G401 (cell line): ENCODE results near the gene FILIP1L. TPM values are rescaled to one million over a fixed set of nuclear protein-coding genes. Genes with fewer than 3 reads are reported as not detected.

Experiments used
- DNase-seq: peaks from one replicate; pipeline ENCODE4 v3.0.0-alpha.2; 2015; ENCODE audit warnings: low spot score
- in situ Hi-C: cut with HindIII; loops from 2 replicates; pipeline ENCODE4 v1.10.0; 2016; ENCODE audit warnings: low sequenced_read_pairs, mixed read lengths
- total RNA-seq: library from RNA; depleted of rRNA; stranded (reverse); fragments of >200 nt; shearing (Covaris generic); gene quantifications from 2 replicates; pipeline ENCODE4 v1.2.3, GENCODE V29; 2014

Gene FILIP1L
- total RNA-seq, 1 experiment from 2014 or later: 3.7 TPM

GRCh38 chr3:100128565-100128964, 14.3 kb upstream of the FILIP1L start:
- in situ Hi-C loops: no loop called here
- DNase-seq: no peak

DNA sequence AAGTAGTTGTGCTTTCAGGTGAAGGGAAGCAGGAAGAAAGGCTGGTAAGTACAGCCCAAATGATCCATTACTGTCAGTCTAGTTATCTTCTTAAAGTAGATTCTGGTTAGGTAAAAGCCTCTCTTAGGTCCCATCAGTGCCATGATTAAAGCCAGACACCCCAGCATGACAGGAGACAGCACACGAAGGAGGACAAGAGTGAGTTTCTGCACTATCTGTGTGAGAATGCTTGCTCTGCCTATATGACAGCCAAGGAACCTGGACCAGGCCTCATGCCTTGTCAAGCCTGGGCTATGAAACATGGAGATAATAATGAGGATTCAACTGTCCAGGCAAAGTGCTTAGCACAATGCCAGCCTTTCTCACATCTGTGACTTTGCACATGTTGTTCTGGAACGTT, 13.5 kb upstream of the FILIP1L start:
- in situ Hi-C loops: no loop called here
- no peak for DNase-seq

DNA sequence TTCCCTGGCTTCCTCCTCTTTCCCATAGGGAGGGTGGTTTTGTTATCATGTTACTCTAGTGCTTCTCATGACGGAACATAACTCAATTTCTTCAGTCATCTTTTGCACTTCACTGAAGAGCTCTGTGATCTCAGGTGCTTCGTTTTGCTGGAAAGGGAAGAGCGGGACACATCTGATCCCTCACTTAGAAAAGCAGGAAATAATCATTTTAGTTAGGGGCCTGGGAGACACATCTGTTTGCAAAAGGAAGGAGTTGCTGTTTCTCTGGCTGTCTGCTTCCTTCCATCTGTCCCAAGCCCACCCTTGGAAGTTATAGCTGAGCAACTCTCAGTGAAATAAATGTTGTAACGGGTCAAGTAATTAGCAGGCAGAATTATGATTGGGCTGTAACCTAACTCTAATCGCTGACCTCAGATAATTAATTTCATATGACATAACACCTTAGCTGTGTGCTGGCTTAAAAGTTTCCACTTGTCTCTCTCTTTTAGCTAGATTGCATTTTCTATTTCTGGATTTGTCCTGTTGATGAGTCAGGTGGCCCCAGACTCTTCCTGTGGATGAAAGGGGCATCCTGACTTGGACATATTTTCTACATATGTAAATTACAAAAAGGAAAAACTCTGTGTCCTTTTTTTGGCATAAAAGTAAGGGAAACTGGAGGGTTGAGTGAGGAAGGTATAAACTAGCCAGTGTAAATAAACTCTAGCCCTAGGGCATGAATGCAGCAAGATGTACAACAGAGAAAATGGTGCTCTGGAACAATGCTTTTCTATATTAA, 11.0 kb upstream of the FILIP1L start:
- in situ Hi-C loops: no loop called here
- DNase-seq: no peak

DNA sequence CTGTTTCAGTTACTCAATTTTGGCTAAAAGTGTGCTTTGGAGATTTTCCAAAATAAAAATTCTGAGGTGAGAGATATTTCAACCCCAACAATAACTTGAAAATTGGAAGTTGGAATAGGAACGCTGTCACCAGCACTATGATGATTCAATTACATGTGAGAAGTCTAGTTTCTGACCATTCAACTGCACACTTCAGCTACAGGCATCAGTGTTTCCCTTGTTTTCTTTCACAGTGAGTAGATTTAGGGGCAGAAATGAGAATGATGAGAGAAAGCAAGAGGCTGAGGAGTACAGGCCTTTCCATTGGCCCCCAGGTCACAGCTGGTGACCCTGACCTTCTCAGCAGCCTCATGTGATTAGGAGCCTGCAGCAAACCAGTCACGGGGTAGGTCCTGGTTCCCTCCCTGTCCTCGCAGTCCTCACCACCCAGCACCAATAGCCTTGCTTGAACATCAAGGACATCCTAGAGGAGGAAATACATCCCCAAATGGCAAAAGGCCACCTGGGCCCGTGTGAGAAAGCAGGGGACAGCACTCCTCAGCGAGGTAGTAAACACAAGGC, 10.0 kb upstream of the FILIP1L start:
- in situ Hi-C loops: no loop called here
- DNase-seq: no peak

GRCh38 chr3:100123112-100123511, 8.8 kb upstream of the FILIP1L start:
- no peak for DNase-seq
- in situ Hi-C loops: no loop called here

GRCh38 chr3:100122321-100122720, 8.0 kb upstream of the FILIP1L start:
- no peak for DNase-seq
- in situ Hi-C loops: no loop called here

GRCh38 chr3:100120693-100121092, 6.4 kb upstream of the FILIP1L start:
- no peak for DNase-seq
- in situ Hi-C loops: no loop called here

DNA sequence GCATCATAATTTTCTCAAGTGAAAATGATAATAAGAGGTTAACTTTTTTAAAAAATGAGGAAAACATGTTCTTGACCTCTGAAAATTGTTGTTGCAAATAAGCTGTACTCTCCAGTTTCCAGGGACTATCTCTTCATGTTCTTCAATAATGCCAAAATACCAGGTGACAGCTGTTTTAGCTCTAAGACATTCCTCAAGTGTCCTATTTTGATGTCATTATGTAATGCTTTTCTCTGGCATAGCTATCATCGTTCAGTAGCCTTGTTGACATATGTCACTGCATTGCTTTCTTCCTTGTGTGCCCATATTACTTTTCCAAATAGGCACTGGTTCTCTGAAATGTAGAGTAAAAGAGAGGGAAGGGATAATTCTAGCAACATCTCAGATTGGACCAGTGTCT, 5.7 kb upstream of the FILIP1L start:
- peak; percentile 73 for DNase-seq
- in situ Hi-C loops: no loop called here

GRCh38 chr3:100117093-100117492, 2.8 kb upstream of the FILIP1L start:
- in situ Hi-C loops: no loop called here
- DNase-seq: no peak

DNA sequence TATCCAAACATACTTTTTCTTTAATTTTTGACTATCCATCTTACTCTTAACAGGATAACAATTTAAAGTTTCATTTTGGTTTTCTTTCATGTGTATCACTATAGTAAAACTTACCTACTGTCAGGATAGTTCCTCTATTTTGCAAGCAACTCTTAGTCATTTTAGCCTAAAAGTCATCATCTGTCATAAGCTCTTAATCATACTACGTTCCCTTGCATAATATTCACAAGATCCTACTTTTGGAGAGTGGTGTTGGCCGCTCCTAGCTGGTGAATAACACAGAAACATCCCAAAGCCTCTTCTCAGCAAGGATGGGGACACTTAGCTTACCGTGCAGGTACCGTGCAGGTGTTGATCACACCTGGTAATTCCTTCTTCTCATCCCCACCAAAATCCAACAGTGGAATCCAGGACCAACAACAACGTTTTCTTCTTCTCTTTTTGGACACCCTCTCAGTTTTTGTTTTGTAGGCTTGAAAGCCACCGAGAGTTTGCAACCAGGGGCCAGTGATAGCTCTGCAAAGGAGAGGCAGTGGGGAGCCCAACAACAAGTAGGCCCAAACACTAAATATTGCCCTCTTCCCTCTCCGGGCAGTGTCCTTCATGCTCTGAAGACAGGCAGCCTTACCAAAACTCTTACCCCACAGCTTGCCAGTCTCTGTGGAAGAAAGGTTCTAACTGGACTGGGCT, 433 bp downstream of the FILIP1L start:
- DNase-seq: no peak
- in situ Hi-C loops: no loop called here

DNA sequence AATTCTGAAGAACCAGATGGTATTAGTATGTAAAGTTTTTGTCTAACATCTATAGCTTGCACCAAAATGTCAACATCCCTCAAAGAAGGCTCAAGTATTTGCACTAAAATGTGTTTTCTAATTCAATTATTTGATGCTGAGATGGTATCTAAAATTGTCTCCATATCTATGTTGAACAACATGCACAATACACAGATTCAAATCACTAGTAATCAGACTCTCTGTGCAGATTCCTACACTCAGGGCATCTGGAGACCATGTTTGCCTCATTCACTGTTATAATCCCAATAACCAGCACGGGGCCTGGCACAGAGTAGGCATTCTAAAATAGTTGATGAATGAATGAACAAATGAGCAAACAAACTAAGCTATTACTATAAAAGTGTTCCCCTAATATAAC, 2.6 kb downstream of the FILIP1L start:
- no peak for DNase-seq
- in situ Hi-C loops: no loop called here

DNA sequence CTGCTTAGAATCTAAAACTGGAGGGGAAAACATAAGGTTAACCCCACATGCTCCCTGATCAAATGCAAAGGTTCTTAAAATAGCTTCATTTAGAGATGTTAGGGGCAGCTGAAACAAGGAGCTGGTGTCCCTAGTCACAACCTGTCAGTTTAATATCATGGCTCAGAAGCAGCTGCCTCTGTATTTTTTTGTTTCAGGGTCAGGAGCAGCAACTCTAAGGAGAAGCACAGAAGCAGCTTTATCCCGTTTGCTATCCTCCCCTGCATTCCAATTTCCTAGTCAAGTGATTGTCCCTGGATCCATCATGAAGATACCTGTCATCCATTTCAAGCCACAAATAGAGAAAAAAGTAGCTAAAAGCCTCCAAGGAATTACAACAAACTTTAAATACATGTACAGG, 4.1 kb downstream of the FILIP1L start:
- in situ Hi-C loops: no loop called here

GRCh38 chr3:100108464-100109079, 5.7 kb downstream of the FILIP1L start:
- DNase-seq: no peak
- in situ Hi-C loops: no loop called here

More for the DNA sequence above, 4.1 kb downstream of the FILIP1L start:
- DNase-seq: no peak

- DNase-seq: no peak
Observed at GRCh38 chr3:100107221-100107814, 7.0 kb downstream of the FILIP1L start.

DNA sequence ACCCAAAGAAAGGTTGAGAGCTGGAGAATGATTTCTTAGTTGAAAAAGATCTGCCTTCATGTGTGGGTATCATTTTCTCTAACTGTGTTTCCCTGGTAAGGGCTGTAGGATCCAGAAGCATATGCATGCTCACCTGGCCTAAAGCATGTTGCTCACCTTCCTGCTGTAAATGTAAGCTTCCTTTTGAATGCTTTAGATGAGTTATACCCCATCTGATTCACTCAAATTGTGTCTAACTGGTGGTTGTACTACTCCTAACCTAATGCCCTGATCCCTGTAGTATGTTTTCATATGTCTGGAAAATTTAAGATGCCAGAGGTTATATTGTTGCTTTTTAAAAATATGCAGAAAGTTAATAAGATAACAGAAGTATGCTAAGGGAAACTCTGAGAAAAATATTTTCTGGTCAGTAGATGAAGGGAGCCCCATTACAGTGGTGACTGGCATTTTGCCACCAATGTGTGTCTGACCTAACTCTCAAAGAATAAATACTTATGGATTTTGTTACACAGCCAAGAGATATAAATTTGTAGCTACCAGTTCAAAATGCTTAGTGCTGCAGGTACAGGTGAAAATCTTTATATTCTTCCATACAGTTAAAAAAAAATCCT, 7.7 kb downstream of the FILIP1L start:
- in situ Hi-C loops: no loop called here
- no peak for DNase-seq

More at GRCh38 chr3:100107221-100107814, 7.0 kb downstream of the FILIP1L start:
- in situ Hi-C loops: no loop called here

- in situ Hi-C loops: no loop called here
Observed at GRCh38 chr3:100106094-100106493, 8.2 kb downstream of the FILIP1L start.

DNA sequence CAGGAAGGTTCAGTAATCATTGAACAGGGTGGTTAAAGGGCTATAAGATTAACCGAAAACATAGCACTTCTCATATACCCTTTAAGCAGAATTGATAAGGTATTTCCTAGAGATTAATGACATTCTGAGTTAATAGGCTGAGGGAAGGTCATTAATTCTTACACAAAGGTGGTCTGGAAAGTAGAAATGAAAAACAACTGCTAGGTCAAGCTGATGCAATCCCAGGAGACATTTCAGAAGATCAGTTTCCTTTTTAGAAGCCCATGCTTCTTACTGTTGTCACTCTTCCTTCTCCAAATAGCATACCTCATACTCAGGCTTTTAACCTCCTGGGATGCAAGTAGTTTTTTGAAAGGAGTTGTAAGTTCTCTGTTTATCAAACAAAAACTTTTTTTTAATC, 8.8 kb downstream of the FILIP1L start:
- in situ Hi-C loops: no loop called here
- no peak for DNase-seq

More at GRCh38 chr3:100106094-100106493, 8.2 kb downstream of the FILIP1L start:
- no peak for DNase-seq

DNA sequence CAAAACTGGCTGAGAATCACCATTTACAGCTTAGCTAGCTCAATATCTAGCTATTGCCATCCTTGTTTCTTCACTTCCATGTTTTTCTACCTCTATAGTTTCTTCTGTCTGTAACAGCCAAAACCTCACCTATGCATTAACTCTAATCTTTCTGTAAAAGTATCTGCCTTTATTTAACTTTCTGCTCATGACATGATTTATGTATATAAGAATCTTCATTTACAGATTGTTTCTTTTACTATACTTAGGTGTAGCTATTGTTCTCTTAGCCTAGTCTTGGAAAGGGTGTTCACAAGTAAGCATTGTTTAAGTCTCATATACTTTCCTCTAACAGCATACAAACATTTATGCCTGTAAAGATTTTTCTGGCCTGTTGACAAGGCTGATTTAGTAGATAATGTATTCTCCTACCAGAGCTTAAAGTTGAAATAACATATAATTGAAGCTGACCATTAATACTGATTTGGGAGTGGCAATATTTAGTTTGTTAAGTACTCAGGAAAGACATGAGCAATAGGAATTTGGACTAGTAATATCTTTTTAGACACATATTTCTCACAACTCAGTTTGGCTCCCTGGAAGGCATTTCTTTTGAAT, 9.4 kb downstream of the FILIP1L start:
- in situ Hi-C loops: no loop called here
- no peak for DNase-seq

DNA sequence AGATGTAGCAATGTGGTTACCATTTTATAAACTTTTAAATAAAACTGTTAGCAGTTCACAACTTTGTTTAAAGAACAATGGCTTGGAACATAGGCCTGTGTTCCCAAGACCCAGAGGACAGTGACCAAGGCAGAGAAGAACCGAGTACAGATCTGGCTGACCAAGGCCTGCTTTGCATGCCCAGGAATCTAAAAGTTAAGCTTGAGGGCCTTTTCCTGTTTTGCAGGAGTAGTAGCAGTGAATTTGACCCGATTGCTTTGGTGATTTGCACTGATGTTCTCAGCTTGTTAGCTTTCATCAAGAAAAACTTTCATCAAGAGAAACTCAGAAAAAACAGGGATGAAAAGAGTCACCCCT, 9.9 kb downstream of the FILIP1L start:
- in situ Hi-C loops: no loop called here
- no peak for DNase-seq
